BJ (cell line): ENCODE data around the gene PKIB. TPM values are rescaled to one million over a fixed set of nuclear protein-coding genes. Genes with fewer than 3 reads are reported as not detected.

Source experiments
- CTCF ChIA-PET: fragments of 350-600 bp; formaldehyde crosslinking; extraction: SDS; loops from one replicate; lab custom pipeline; 2021; ENCODE audit warnings: antibody characterized with exemption, inconsistent platforms; lab: Yijun Ruan, JAX
- POLR2A ChIA-PET: fragments of 300-600 bp; sonication (Branson Sonifier 250); formaldehyde crosslinking; extraction: SDS; loops from one replicate; lab custom pipeline; 2021; ENCODE audit warnings: antibody characterized with exemption; lab: Charles Lee
- DNase-seq: peaks from one replicate; pipeline ENCODE4 v3.0.0-alpha.2; 2011; ENCODE audit warnings: low read depth
- H3K27me3 ChIP-seq: 2 replicates; pipeline ENCODE4 v1.6.0; 2011; ENCODE audit warnings: low read length; ENCODE audit not compliant: control insufficient read depth, insufficient read depth
- H3K36me3 ChIP-seq: 2 replicates; pipeline ENCODE4 v1.5.1; 2011; ENCODE audit warnings: low read length; ENCODE audit not compliant: control insufficient read depth, insufficient read depth
- H3K4me3 ChIP-seq: 2 replicates; pipeline ENCODE4 v1.5.1; 2011; ENCODE audit warnings: low read depth, mild to moderate bottlenecking, control low read depth, low read length
- polyA plus RNA-seq: library from polyadenylated mRNA; depleted of rRNA; stranded (reverse); fragments of >200 nt; gene quantifications from 2 replicates; pipeline ENCODE4 v1.2.3, GENCODE V29; 2011
- TF ChIP-seq, protein P1 (sequence below): IDR thresholded peaks from 2 replicates; pipeline ENCODE4 v1.5.1; 2011; ENCODE audit warnings: low read depth, mild to moderate bottlenecking, control low read depth, inconsistent platforms, low read length, moderate library complexity; ENCODE audit not compliant: insufficient read depth

PKIB gene
- polyA plus RNA-seq, 1 experiment, result not detected

DNA sequence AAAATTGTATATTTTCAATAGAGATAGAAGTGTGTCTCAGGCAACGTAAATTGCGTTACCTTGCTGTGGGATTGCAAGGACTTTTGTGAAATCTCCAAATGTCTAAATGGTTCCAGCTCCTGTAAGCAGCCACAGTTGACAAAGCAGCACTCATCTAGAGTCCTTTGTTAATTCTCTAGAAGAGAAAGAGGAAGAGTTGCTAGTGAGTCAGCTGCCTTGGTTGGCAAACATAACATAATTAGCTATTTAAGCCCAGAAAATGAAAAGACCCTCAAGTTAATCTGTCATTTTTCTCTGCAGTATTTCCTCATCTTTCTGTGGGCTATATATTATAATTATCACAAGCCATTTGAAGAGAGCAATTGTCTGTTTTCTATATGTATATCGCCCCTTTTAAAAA lies 102.9 kb downstream of the PKIB start:
- POLR2A ChIA-PET, result interaction anchor here (0.9 kb wide), 1 partner anchor 138 kb away, joined by 3 read pairs; no protein-coding TSS in a partner anchor
- Histone ChIP-seq H3K27me3 (no peaks in the 10 kb centered on the region), H3K4me3 (no peak overlapping the region), H3K36me3 (no peaks in the 10 kb centered on the region)
- TF ChIP-seq, protein P1, sequence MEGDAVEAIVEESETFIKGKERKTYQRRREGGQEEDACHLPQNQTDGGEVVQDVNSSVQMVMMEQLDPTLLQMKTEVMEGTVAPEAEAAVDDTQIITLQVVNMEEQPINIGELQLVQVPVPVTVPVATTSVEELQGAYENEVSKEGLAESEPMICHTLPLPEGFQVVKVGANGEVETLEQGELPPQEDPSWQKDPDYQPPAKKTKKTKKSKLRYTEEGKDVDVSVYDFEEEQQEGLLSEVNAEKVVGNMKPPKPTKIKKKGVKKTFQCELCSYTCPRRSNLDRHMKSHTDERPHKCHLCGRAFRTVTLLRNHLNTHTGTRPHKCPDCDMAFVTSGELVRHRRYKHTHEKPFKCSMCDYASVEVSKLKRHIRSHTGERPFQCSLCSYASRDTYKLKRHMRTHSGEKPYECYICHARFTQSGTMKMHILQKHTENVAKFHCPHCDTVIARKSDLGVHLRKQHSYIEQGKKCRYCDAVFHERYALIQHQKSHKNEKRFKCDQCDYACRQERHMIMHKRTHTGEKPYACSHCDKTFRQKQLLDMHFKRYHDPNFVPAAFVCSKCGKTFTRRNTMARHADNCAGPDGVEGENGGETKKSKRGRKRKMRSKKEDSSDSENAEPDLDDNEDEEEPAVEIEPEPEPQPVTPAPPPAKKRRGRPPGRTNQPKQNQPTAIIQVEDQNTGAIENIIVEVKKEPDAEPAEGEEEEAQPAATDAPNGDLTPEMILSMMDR, result no peak
- CTCF ChIA-PET, result interaction anchor here (1.0 to 3.9 kb wide), 2 partner anchors 13 to 18 kb away, joined by 3 to 14 read pairs; no protein-coding TSS in a partner anchor
- DNase-seq, result no peak

DNA sequence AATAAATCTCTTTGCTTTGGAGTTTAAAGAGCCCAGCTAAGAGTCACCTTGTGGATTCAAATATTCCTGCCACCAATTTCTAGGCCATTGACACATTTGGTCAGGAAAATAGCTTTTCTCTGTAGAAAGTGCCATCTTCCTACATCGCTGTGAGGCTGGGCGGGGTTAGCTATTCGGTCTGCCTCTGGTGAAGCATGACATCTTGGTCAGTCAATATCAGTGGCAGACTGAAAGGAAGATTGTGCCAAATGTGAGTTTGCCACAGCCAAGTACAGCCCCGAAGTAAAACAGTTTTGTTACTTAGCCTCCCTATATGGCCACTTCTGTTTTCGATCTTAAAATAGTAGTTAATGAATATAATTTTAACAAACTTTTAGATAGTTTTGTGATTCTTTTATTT lies 103.9 kb downstream of the PKIB start:
- ChIA-PET POLR2A (no interaction called here), CTCF (interaction anchor here (0.6 to 3.4 kb wide), 3 partner anchors 17 to 132 kb away, joined by 3 to 16 read pairs (median 4); no protein-coding TSS in a partner anchor)
- TF ChIP-seq, protein P1, result no peak
- no peak overlapping the region for H3K4me3 ChIP-seq
- no peak for DNase-seq
- no peaks in the 10 kb centered on the region for H3K27me3 ChIP-seq
- no peaks in the 10 kb centered on the region for H3K36me3 ChIP-seq

DNA sequence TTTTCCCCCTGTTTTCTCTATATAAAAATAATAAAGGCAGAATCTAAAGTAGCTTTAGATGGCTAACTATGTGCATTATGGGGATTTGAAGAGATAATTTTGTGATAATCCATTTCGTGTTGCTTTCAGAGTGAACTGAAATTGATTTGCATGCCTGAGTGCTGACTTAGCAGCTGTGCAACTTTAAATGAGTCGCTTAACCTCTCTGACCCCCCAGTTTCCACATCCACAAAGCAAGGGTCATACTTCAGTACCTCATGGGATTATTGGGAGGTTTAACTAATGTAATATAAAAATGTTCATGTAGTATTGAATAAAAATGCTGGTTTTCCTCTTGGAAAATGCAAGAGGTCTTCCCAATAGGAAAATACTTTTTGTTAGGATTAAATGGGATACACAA lies 105.5 kb downstream of the PKIB start:
- no peaks in the 10 kb centered on the region for H3K27me3 ChIP-seq
- H3K36me3 ChIP-seq, result no peaks in the 10 kb centered on the region
- POLR2A ChIA-PET, result no interaction called here
- TF ChIP-seq, protein P1, result no peak
- no peak for DNase-seq
- no peak overlapping the region for H3K4me3 ChIP-seq
- CTCF ChIA-PET, result interaction anchor here (0.7 to 3.4 kb wide), 5 partner anchors 11 to 224 kb away, joined by 3 to 16 read pairs (median 3); no protein-coding TSS in a partner anchor

DNA sequence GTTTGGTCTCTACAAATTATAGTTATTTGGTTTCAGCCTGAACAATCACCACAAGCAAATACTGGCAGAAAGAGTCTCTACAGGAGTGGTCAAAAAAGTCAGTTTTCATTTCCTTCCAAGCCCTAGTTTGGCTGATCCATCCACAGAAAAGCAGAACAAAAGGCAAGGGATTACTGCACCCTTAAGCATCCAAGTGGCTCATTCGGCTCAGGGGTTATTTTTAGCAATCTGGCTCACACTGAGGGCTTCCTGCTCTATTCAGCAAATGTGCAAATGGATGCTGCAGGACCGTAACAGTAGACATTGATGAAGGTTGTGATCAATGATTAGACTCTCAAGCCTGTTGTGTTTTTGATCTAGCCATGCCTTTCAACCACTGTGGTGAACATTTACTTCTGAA lies 107.1 kb downstream of the PKIB start:
- ChIA-PET CTCF (interaction anchor here (1.1 to 3.4 kb wide), 3 partner anchors 10 to 14 kb away, joined by 4 to 16 read pairs (median 4); no protein-coding TSS in a partner anchor), POLR2A (interaction anchor here (0.5 kb wide), 1 partner anchor 43 kb away, joined by 3 read pairs; no protein-coding TSS in a partner anchor)
- TF ChIP-seq, protein P1, result no peak
- Histone ChIP-seq H3K36me3 (no peaks in the 10 kb centered on the region), H3K27me3 (no peaks in the 10 kb centered on the region), H3K4me3 (no peak overlapping the region)
- DNase-seq, result no peak

DNA sequence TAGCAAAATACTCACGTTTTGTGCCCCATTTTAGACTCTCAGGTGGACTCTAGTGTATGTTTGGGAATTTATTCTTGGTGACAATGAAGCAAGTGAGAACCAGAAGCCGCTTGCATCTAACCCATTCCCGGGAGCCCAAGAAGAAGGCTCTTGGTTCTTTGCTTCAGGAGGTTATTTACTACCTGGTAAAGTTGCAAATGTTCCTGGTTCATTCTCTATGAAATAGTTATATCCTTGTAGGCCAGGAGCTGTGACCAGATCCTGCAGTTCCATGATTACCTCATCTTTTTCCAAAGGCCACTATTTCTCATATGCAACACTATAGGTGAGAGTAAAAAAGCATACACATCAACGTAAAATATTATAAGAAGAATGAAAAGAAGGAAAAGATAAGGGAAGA lies 108.4 kb downstream of the PKIB start:
- no peaks in the 10 kb centered on the region for H3K27me3 ChIP-seq
- no peak for DNase-seq
- POLR2A ChIA-PET, result no interaction called here
- no peaks in the 10 kb centered on the region for H3K36me3 ChIP-seq
- H3K4me3 ChIP-seq, result no peak overlapping the region
- TF ChIP-seq, protein P1, result no peak
- CTCF ChIA-PET, result interaction anchor here (1.1 kb wide), 2 partner anchors 8 to 10 kb away, joined by 4 read pairs; no protein-coding TSS in a partner anchor
